Endodermal cell (in vitro differentiated cells): ENCODE results near the gene TNFAIP3. TPM values are rescaled to one million over a fixed set of nuclear protein-coding genes. Genes with fewer than 3 reads are reported as not detected.

ENCODE experiments used
- DNase-seq: peaks from one replicate; pipeline ENCODE4 v3.0.0-alpha.2; 2017
- H3K27ac ChIP-seq: 2 replicates; pipeline ENCODE4 v1.5.1; 2013; ENCODE audit warnings: mild to moderate bottlenecking, low read depth, low read length, moderate library complexity
- H3K27me3 ChIP-seq: 2 replicates; pipeline ENCODE4 v1.6.1; 2013; ENCODE audit warnings: mild to moderate bottlenecking, low read length, moderate library complexity; ENCODE audit not compliant: insufficient read depth, control insufficient read depth, poor library complexity, severe bottlenecking
- H3K36me3 ChIP-seq: 2 replicates; pipeline ENCODE4 v1.7.0; 2013; ENCODE audit warnings: mild to moderate bottlenecking, low read length, moderate library complexity; ENCODE audit not compliant: control insufficient read depth, insufficient read depth
- H3K4me1 ChIP-seq: one replicate; pipeline ENCODE4 v1.7.0; 2013; ENCODE audit warnings: low read length; ENCODE audit not compliant: control insufficient read depth, insufficient read depth
- H3K4me3 ChIP-seq: 2 replicates; pipeline ENCODE4 v1.5.1; 2013; ENCODE audit warnings: mild to moderate bottlenecking, low read length, moderate library complexity
- H3K9ac ChIP-seq: 2 replicates; pipeline ENCODE4 v1.6.1; 2013; ENCODE audit warnings: mild to moderate bottlenecking, low read length, moderate library complexity; ENCODE audit not compliant: poor library complexity, severe bottlenecking; ENCODE audit errors: extremely low read depth
- H3K9me3 ChIP-seq: 2 replicates; pipeline ENCODE4 v1.6.1; 2013; ENCODE audit warnings: mild to moderate bottlenecking, low read length, moderate library complexity; ENCODE audit not compliant: control insufficient read depth
- H3K27ac Mint-ChIP-seq: 2 replicates; pipeline ENCODE4 v1.8.0; 2020; ENCODE audit warnings: mixed read lengths
- H3K27me3 Mint-ChIP-seq: 2 replicates; pipeline ENCODE4 v1.8.0; 2021; ENCODE audit warnings: mild to moderate bottlenecking, mixed read lengths; ENCODE audit not compliant: insufficient read depth
- H3K36me3 Mint-ChIP-seq: 2 replicates; pipeline ENCODE4 v1.8.0; 2020; ENCODE audit warnings: low read depth, mixed read lengths
- H3K4me1 Mint-ChIP-seq: 2 replicates; pipeline ENCODE4 v1.8.0; 2020; ENCODE audit warnings: mixed read lengths
- H3K4me3 Mint-ChIP-seq: 2 replicates; pipeline ENCODE4 v1.8.0; 2020; ENCODE audit warnings: mild to moderate bottlenecking, moderate library complexity, mixed read lengths
- H3K9me3 Mint-ChIP-seq: 2 replicates; pipeline ENCODE4 v1.8.0; 2020; ENCODE audit warnings: mild to moderate bottlenecking, mixed read lengths
- WGBS, 2 experiments: methylation state at CpG; one replicate each; pipeline versions ENCODE4 v1.1.5 to v1.1.7; 2013; ENCODE audit warnings: missing lambda C conversion rate in 2 of 2, mixed read lengths in 1 of 2; ENCODE audit not compliant: insufficient coverage in 1 of 2, insufficient read length in 1 of 2; 5-methylcytosine and 5-hydroxymethylcytosine counted together
- total RNA-seq, 2 donors: library from RNA; stranded (reverse); fragmentation: NEBNext Ultra II Directional in 1 of 2; extraction: Animal tissue kit (Norgen Biotek cat#: 25700) in 1 of 2; gene quantifications; 2 replicates in 1 of 2; 3 replicates in 1 of 2; pipeline ENCODE4 v1.2.1, GENCODE V29; 2021
- TF ChIP-seq, protein P1 (sequence below): fragments of 200-600 bp; sonication (generic); conservative IDR thresholded peaks from 2 replicates; pipeline ENCODE4 v1.5.0; 2021; ENCODE audit warnings: antibody characterized with exemption, mild to moderate bottlenecking

Gene TNFAIP3
- total RNA-seq, 2 donors from 2014 or later = 4.4 to 12.3 TPM

DNA sequence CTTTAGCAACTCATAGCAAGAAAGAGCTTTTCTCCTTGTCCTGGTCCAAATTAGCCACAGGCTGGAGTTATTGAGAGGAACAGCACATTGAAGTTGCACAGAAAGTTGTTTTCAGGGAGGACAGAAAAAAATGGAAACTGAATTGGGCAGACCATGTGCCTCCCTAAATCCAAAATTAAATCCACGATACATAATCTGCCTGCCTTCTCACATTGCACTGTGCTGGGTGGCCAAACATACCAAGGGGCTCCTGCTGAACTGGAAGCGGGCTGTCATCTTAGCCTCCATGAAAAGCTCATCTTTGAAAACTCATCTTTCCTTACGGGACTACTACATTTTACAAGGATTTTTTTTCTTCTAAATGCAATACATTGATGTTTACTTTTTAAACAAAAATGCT, 59.9 kb downstream of the TNFAIP3 start:
- Histone ChIP-seq H3K9me3 (no peaks in the 10 kb centered on the region), H3K36me3 (no peaks in the 10 kb centered on the region), H3K9ac (no peak overlapping the region), H3K27ac (no peak overlapping the region), H3K4me1 (no peaks in the 10 kb centered on the region), H3K4me3 (no peak overlapping the region), H3K27me3 (no peaks in the 10 kb centered on the region)
- no peak for DNase-seq
- Mint-ChIP-seq H3K4me1 (peaks cover 25% of the 10 kb centered on the region), H3K9me3 (no peaks in the 10 kb centered on the region), H3K36me3 (no peaks in the 10 kb centered on the region), H3K4me3 (no peak overlapping the region), H3K27ac (no peak overlapping the region), H3K27me3 (peaks cover 4% of the 10 kb centered on the region)
- TF ChIP-seq, protein P1, sequence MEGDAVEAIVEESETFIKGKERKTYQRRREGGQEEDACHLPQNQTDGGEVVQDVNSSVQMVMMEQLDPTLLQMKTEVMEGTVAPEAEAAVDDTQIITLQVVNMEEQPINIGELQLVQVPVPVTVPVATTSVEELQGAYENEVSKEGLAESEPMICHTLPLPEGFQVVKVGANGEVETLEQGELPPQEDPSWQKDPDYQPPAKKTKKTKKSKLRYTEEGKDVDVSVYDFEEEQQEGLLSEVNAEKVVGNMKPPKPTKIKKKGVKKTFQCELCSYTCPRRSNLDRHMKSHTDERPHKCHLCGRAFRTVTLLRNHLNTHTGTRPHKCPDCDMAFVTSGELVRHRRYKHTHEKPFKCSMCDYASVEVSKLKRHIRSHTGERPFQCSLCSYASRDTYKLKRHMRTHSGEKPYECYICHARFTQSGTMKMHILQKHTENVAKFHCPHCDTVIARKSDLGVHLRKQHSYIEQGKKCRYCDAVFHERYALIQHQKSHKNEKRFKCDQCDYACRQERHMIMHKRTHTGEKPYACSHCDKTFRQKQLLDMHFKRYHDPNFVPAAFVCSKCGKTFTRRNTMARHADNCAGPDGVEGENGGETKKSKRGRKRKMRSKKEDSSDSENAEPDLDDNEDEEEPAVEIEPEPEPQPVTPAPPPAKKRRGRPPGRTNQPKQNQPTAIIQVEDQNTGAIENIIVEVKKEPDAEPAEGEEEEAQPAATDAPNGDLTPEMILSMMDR = no peak
- 96% methylated on average over 3 of the region's 3 CpGs; no CpG with 5 or more reads in 1 of the 2 experiments for WGBS, 2 experiments

DNA sequence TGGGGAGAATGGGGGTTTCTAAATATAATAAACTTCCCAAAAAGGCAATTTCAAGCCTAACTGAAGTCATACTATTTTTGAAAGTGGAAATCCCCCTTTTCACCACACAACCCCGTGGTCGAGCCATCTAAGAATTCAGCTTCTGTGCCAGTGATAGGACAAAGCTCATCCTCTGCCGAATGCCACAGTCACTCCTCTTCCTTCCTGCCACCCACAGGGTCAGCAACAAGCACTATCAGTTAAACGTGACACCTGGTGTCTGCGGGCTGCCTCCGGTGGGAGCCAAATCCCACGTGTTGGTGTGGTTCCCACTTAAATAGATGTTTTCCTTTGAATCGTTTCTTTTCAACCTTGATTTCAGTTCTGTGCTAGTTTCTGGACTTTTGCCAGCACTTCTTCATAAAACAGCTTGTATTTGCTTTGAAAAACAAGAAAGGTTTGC, 60.7 kb downstream of the TNFAIP3 start:
- H3K4me3 Mint-ChIP-seq = no peak overlapping the region
- DNase-seq = no peak
- no peaks in the 10 kb centered on the region for H3K9me3 ChIP-seq
- no peak overlapping the region for H3K9ac ChIP-seq
- H3K4me3 ChIP-seq = no peak overlapping the region
- WGBS, 2 experiments = 77 to 87% methylated on average over 7 to 8 of the region's 8 CpGs
- no peaks in the 10 kb centered on the region for H3K9me3 Mint-ChIP-seq
- H3K36me3 ChIP-seq = no peaks in the 10 kb centered on the region
- H3K4me1 Mint-ChIP-seq = peaks cover 25% of the 10 kb centered on the region
- TF ChIP-seq, protein P1 = no peak
- H3K27me3 ChIP-seq = no peaks in the 10 kb centered on the region
- H3K27me3 Mint-ChIP-seq = peaks cover 4% of the 10 kb centered on the region
- H3K4me1 ChIP-seq = no peaks in the 10 kb centered on the region
- no peaks in the 10 kb centered on the region for H3K36me3 Mint-ChIP-seq
- no peak overlapping the region for H3K27ac Mint-ChIP-seq
- H3K27ac ChIP-seq = no peak overlapping the region

DNA sequence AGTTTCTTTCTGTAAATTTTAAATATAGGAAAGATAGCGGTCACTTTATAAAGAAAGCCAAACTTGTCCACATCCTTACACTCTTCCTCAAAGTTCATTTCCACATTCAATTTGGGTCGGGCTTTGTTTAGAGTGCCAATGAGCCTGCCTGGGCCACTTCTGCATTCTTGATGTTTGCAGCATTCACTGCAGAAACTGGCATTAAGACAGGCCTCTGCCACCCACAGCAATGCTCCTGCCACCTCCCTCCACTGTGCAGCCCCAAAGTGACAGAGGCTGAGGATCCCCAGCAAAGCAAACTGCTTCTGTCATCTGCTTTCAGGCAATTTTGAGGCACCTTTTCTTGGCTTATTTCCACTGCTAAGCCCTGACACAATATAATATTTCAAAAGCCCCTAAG, 61.2 kb downstream of the TNFAIP3 start:
- H3K27ac Mint-ChIP-seq = no peak overlapping the region
- peaks cover 4% of the 10 kb centered on the region for H3K27me3 Mint-ChIP-seq
- no peak overlapping the region for H3K4me3 ChIP-seq
- H3K36me3 Mint-ChIP-seq = no peaks in the 10 kb centered on the region
- H3K9me3 Mint-ChIP-seq = no peaks in the 10 kb centered on the region
- H3K4me1 Mint-ChIP-seq = peaks cover 25% of the 10 kb centered on the region
- H3K9ac ChIP-seq = no peak overlapping the region
- H3K27ac ChIP-seq = no peak overlapping the region
- TF ChIP-seq, protein P1 = no peak
- WGBS, 2 experiments = 93 to 100% methylated on average over 2 of the region's 2 CpGs
- H3K27me3 ChIP-seq = no peaks in the 10 kb centered on the region
- no peaks in the 10 kb centered on the region for H3K4me1 ChIP-seq
- no peak overlapping the region for H3K4me3 Mint-ChIP-seq
- no peaks in the 10 kb centered on the region for H3K36me3 ChIP-seq
- H3K9me3 ChIP-seq = no peaks in the 10 kb centered on the region
- no peak for DNase-seq
